Measurements from ENCODE around the gene VAMP1.
A peak's percentile ranks its signal among the peaks of the same experiment; 100 is the strongest.

VAMP1 gene

DNA sequence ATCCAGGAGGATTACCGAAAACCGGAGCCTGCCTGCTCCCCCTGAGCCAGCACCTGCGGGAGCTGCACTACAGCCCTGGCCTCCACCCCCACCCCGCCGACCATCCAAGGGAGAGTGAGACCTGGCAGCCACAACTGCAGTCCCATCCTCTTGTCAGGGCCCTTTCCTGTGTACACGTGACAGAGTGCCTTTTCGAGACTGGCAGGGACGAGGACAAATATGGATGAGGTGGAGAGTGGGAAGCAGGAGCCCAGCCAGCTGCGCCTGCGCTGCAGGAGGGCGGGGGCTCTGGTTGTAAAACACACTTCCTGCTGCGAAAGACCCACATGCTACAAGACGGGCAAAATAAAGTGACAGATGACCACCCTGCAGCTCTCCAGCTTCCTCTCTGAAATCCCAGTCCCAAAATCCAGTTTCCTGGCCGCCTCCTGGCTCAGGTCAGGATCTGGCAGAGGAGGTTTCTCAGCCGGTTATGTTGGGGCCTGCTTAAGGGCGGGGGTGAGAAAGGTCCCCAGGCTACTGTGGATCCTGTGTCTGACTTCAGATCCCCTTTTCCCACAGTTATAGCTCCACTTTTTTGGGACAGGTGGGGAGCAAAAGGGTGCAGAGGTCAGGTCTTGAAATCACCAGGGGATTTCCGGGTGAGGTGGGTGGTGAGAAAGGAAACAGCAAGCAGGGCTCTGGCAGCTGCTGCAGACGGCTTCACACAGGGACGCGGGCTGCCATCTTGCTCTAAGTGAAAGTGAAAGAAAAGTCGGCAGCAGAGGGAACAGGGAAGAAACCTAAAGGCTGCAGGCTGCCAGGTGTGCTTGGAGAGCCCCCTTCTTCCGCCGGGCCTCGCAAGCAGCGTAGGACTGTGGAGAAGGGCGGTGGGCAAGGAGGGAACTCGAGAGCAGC, 18.9 kb downstream of the VAMP1 start, which contains the start of gene TAPBPL:
TAPBPL (plus strand) TSS at position 695 of the 897 bp plus-strand sequence. CDS start 207 bp downstream, outside the sequence.
- 29 to 40% methylated on average over 23 to 26 of the region's 27 CpGs for WGBS, 2 experiments (ENCODE audit: insufficient coverage in 2 of 2)
- Histone ChIP-seq H3K9me3 (ENCODE audit: control insufficient read depth, low read length) (no peaks in the 10 kb centered on the region), H3K27ac (ENCODE audit: low read depth, low read length, severe bottlenecking) (peak within 1 kb of the TSS; percentile 83), H3K4me3 (ENCODE audit: extremely low read depth, insufficient read depth, low read length, poor library complexity, severe bottlenecking) (peak within 1 kb of the TSS; percentile 31), H3K36me3 (ENCODE audit: control insufficient read depth, insufficient read depth, low read length) (no peaks in the 10 kb centered on the region), H3K4me1 (ENCODE audit: control insufficient read depth, insufficient read depth, low read length, poor library complexity, severe bottlenecking) (peaks cover 17% of the 10 kb centered on the region)

DNA sequence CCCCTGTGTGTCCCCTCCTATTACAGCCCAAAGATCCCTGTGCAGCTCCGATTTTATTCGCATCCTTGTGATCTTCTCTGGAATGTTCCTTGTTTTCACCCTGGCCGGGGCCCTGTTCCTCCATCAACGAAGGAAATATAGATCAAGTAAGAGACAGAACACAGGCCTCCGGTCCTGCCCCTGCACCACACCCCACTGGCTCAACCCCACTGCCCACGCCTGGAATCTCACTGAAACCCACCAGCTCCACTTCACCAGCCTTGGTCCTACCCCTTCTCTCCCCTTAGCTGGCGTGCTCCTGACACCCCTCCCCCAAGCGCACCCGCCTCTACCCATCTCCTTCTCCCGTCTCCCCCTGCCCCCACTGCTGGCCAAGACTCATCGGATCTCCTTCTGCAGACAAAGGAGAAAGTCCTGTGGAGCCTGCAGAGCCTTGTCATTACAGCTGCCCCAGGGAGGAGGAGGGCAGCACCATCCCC, 19.6 kb downstream of the VAMP1 start:
- peak overlapping the region; percentile 83 for H3K27ac ChIP-seq (ENCODE audit: low read depth, low read length, severe bottlenecking)
- no peaks in the 10 kb centered on the region for H3K36me3 ChIP-seq (ENCODE audit: control insufficient read depth, insufficient read depth, low read length)
- 44 to 56% methylated on average over 7 to 10 of the region's 11 CpGs for WGBS, 2 experiments (ENCODE audit: insufficient coverage in 2 of 2)
- H3K4me3 ChIP-seq (ENCODE audit: extremely low read depth, insufficient read depth, low read length, poor library complexity, severe bottlenecking), result peak overlapping the region; percentile 31
- peaks cover 17% of the 10 kb centered on the region for H3K4me1 ChIP-seq (ENCODE audit: control insufficient read depth, insufficient read depth, low read length, poor library complexity, severe bottlenecking)
- no peaks in the 10 kb centered on the region for H3K9me3 ChIP-seq (ENCODE audit: control insufficient read depth, low read length)

DNA sequence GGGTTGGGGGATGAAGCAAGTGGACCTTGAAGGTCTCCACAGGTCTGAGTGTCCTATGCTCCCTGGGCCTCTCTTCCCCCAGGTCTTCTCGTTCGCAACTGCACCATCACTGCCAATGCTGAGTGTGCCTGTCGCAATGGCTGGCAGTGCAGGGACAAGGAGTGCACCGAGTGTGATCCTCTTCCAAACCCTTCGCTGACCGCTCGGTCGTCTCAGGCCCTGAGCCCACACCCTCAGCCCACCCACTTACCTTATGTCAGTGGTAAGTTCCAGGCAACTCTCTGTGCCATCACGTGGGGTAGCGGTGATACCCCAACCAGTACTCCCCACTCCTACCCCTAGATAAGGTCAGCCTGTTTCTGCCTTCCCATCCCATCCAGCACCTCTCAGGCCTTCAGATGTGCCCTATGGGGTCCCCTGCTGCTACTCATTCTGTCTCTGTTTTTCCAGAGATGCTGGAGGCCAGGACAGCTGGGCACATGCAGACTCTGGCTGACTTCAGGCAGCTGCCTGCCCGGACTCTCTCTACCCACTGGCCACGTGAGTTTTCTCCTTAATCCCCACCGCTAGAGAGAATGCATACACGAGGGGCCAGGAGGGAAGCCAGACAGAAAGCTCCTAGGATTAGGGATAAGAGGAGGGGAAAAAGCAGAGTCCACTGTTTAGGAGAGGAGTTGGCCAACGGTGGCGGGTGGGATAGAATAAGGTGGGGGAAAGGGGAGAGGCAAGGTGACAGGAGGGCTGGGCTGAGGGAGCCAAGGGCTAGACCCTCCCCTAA, 20.2 kb downstream of the VAMP1 start:
- no peak overlapping the region for H3K4me3 ChIP-seq (ENCODE audit: extremely low read depth, insufficient read depth, low read length, poor library complexity, severe bottlenecking)
- no peaks in the 10 kb centered on the region for H3K9me3 ChIP-seq (ENCODE audit: control insufficient read depth, low read length)
- no peak overlapping the region for H3K27ac ChIP-seq (ENCODE audit: low read depth, low read length, severe bottlenecking)
- peaks cover 17% of the 10 kb centered on the region for H3K4me1 ChIP-seq (ENCODE audit: control insufficient read depth, insufficient read depth, low read length, poor library complexity, severe bottlenecking)
- H3K36me3 ChIP-seq (ENCODE audit: control insufficient read depth, insufficient read depth, low read length), result no peaks in the 10 kb centered on the region
- 87 to 89% methylated on average over 12 of the region's 16 CpGs for WGBS, 2 experiments (ENCODE audit: insufficient coverage in 2 of 2)

DNA sequence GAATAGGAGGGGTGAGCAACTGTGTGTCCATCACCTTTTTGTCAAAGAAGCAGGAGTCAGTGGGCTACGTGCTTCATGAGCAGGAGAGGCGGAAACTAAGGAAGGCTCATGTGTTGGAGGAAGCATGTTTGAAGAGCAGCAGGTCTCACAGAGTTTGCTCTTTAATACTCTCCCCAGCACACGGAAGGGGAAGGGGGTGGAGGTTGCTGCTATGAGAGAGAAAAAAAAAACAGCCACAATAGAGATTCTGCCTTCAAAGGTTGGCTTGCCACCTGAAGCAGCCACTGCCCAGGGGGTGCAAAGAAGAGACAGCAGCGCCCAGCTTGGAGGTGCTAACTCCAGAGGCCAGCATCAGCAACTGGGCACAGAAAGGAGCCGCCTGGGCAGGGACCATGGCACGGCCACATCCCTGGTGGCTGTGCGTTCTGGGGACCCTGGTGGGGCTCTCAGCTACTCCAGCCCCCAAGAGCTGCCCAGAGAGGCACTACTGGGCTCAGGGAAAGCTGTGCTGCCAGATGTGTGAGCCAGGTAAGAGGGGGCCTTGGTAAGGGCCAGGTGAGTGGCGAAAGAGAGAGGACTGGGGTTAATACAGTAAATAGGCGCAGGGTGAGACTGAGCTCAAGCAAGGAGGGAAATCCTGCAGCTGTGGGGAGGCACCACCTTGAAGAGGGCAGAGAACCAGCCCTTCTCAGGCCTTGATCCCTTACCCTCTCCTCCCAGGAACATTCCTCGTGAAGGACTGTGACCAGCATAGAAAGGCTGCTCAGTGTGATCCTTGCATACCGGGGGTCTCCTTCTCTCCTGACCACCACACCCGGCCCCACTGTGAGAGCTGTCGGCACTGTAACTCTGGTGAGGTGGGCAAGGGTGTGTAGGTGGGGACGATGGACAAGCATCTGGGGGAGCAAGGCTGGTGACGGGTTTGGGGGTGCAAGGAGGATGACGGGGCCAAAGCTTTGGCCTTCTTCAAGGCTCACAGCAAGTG, 25.5 kb downstream of the VAMP1 start, which contains the start of gene CD27:
CD27 (plus strand) TSS at position 252 of the 985 bp plus-strand sequence; CDS start at position 393, 141 bp downstream.
- 80 to 94% methylated on average over 11 to 13 of the region's 16 CpGs for WGBS, 2 experiments (ENCODE audit: insufficient coverage in 2 of 2)
- Histone ChIP-seq H3K36me3 (ENCODE audit: control insufficient read depth, insufficient read depth, low read length) (no peaks in the 10 kb centered on the region), H3K4me3 (ENCODE audit: extremely low read depth, insufficient read depth, low read length, poor library complexity, severe bottlenecking) (no peak within 1 kb of the TSS), H3K9me3 (ENCODE audit: control insufficient read depth, low read length) (no peaks in the 10 kb centered on the region), H3K4me1 (ENCODE audit: control insufficient read depth, insufficient read depth, low read length, poor library complexity, severe bottlenecking) (no peaks in the 10 kb centered on the region), H3K27ac (ENCODE audit: low read depth, low read length, severe bottlenecking) (no peak within 1 kb of the TSS)

DNA sequence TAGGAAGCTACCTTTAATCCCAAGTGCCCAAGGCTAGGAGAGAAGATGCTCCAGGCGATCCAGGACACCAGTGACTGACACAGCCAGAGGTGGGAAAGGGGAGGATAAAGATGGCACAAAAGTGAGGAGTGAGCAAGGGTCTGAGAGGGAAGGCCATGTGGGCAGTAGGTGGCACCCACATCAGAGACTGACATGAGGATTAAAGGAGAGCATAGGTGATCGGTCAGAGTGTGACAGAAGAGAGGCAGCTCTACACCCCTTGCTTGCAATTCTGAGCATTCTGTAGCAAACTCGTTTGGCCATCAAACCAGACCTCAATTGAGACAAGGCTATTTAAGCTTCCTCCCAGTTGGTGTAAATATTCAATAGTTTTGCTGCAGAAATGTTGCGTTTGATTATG, 26.4 kb downstream of the VAMP1 start:
- no peak overlapping the region for H3K4me3 ChIP-seq (ENCODE audit: extremely low read depth, insufficient read depth, low read length, poor library complexity, severe bottlenecking)
- WGBS, 2 experiments (ENCODE audit: insufficient coverage in 2 of 2), result 75 to 83% methylated on average over 2 to 3 of the region's 4 CpGs
- no peaks in the 10 kb centered on the region for H3K36me3 ChIP-seq (ENCODE audit: control insufficient read depth, insufficient read depth, low read length)

DNA sequence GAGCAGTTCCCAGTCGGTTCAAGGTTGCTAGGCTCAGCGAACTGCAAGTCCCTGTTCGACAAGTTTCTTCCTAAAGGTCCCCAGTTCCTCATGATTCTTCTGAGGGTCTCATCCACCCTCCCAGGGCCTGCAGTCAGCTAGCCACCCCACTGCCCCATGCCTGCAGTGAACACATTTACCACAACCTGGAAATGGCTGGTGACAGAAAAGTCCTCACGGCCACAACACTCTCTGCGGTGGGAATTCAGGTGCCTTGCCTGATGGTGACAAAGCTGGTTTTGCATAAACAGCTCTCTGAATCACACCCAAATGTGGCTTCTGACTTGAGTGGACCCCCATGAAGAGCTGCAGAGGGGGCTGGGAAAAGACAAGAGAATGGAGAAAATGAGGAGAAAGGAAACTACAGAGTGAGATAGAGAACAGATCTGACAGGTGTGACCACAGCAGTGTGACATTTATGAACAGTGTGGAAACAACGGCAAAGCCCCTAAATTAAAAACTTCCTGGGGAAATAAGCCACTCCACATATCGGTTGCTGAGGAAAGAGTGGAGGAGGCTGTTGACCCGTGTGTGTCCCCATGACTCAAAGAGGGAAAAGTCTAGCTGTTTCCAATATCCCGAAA, 27.0 kb downstream of the VAMP1 start:
- Histone ChIP-seq H3K36me3 (ENCODE audit: control insufficient read depth, insufficient read depth, low read length) (no peaks in the 10 kb centered on the region), H3K27ac (ENCODE audit: low read depth, low read length, severe bottlenecking) (no peak overlapping the region), H3K9me3 (ENCODE audit: control insufficient read depth, low read length) (no peaks in the 10 kb centered on the region), H3K4me3 (ENCODE audit: extremely low read depth, insufficient read depth, low read length, poor library complexity, severe bottlenecking) (no peak overlapping the region), H3K4me1 (ENCODE audit: control insufficient read depth, insufficient read depth, low read length, poor library complexity, severe bottlenecking) (no peaks in the 10 kb centered on the region)
- 77 to 83% methylated on average over 5 to 8 of the region's 9 CpGs for WGBS, 2 experiments (ENCODE audit: insufficient coverage in 2 of 2)

More for the DNA sequence above, 26.4 kb downstream of the VAMP1 start:
- no peak overlapping the region for H3K27ac ChIP-seq (ENCODE audit: low read depth, low read length, severe bottlenecking)
- H3K9me3 ChIP-seq (ENCODE audit: control insufficient read depth, low read length), result no peaks in the 10 kb centered on the region
- H3K4me1 ChIP-seq (ENCODE audit: control insufficient read depth, insufficient read depth, low read length, poor library complexity, severe bottlenecking), result no peaks in the 10 kb centered on the region

DNA sequence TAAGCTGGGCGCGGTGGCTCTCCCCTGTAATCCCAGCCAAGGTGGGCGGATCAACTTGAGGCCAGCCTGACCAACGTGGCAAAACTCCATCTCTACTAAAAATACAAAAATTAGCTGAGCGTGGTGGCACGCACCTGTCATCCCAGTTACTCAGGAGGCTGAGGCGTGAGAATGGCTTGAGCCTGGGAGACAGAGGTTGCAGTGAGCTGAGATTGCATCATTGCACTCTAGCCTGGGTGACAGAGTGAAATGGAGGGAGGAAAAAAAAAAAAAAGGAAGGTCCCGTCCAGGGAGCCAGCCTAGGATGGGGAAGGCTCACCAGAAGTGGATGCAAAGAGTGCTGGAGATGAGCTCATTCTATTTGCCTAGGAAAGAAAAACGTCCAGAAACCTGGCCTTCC, 27.6 kb downstream of the VAMP1 start:
- no peaks in the 10 kb centered on the region for H3K4me1 ChIP-seq (ENCODE audit: control insufficient read depth, insufficient read depth, low read length, poor library complexity, severe bottlenecking)
- no peak overlapping the region for H3K27ac ChIP-seq (ENCODE audit: low read depth, low read length, severe bottlenecking)
- no peak overlapping the region for H3K4me3 ChIP-seq (ENCODE audit: extremely low read depth, insufficient read depth, low read length, poor library complexity, severe bottlenecking)
- 84 to 91% methylated on average over 5 to 9 of the region's 9 CpGs for WGBS, 2 experiments (ENCODE audit: insufficient coverage in 2 of 2)
- no peaks in the 10 kb centered on the region for H3K36me3 ChIP-seq (ENCODE audit: control insufficient read depth, insufficient read depth, low read length)
- H3K9me3 ChIP-seq (ENCODE audit: control insufficient read depth, low read length), result no peaks in the 10 kb centered on the region

DNA sequence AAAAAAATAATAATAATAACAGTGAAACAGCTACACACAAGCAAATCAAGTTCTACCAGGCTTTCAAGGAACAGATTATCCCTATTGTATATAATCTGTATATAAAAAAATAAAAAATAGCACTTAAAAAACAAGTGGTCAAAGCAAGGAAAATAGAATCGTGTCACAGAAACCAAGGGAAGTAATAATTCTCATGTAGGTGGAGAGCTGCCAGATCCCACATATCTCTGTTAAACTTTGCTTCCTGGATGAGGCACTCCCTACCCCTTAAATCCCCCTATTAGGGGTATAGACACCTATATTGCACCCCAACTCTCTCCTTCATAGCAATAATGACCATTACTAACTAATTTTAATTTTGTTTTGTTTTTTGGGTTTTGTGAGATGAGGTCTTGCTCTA, 30.1 kb downstream of the VAMP1 start:
- WGBS, 2 experiments (ENCODE audit: insufficient coverage in 2 of 2), result no CpG with 5 or more reads among the region's 1 CpG
- H3K4me3 ChIP-seq (ENCODE audit: extremely low read depth, insufficient read depth, low read length, poor library complexity, severe bottlenecking), result no peak overlapping the region
- H3K9me3 ChIP-seq (ENCODE audit: control insufficient read depth, low read length), result no peaks in the 10 kb centered on the region
- no peaks in the 10 kb centered on the region for H3K36me3 ChIP-seq (ENCODE audit: control insufficient read depth, insufficient read depth, low read length)
- no peaks in the 10 kb centered on the region for H3K4me1 ChIP-seq (ENCODE audit: control insufficient read depth, insufficient read depth, low read length, poor library complexity, severe bottlenecking)
- no peak overlapping the region for H3K27ac ChIP-seq (ENCODE audit: low read depth, low read length, severe bottlenecking)

DNA sequence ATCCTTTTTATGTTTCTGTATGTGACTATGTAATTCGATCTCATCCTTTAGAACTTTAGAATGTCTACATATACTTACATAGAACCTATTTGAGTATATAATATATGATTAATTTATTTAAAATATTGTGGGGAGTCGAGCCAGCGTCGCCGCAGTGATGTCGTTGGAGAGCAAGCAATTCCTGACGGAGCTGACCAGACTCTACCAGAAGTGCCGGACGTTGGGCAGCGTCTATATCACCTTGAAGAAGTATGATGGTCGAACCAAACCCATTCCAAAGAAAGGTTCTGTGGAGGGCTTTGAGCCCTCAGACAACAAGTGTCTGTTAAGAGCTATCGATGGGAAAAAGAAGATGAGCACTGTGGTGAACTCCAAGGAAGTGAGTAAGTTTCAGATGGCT, 32.1 kb downstream of the VAMP1 start:
- Histone ChIP-seq H3K4me3 (ENCODE audit: extremely low read depth, insufficient read depth, low read length, poor library complexity, severe bottlenecking) (no peak overlapping the region), H3K36me3 (ENCODE audit: control insufficient read depth, insufficient read depth, low read length) (no peaks in the 10 kb centered on the region), H3K9me3 (ENCODE audit: control insufficient read depth, low read length) (no peaks in the 10 kb centered on the region), H3K27ac (ENCODE audit: low read depth, low read length, severe bottlenecking) (no peak overlapping the region), H3K4me1 (ENCODE audit: control insufficient read depth, insufficient read depth, low read length, poor library complexity, severe bottlenecking) (no peaks in the 10 kb centered on the region)
- 95 to 98% methylated on average over 7 to 11 of the region's 12 CpGs for WGBS, 2 experiments (ENCODE audit: insufficient coverage in 2 of 2)

Measured in mesodermal cell (in vitro differentiated cells).